Measurements from ENCODE around the gene NTSR1.

- TF ChIP-seq CTCF (conservative IDR thresholded peaks at IDR 0.05; ENCODE audit: low read depth in 2 of 2) (no peak), POLR2AphosphoS5 (IDR thresholded peaks at IDR 0.05; ENCODE audit: low read depth) (no peak), REST (IDR thresholded peaks at IDR 0.05; ENCODE audit: unreplicated experiment) (no peak), EZH2phosphoT487 (IDR thresholded peaks at IDR 0.05; ENCODE audit: unreplicated experiment) (no peak), NANOG (IDR thresholded peaks at IDR 0.05; ENCODE audit: borderline replicate concordance) (no peak), EZH2 (IDR thresholded peaks at IDR 0.05; ENCODE audit: low read depth, unreplicated experiment) (no peak), CREB1 (CRISPR knock-in tag; IDR thresholded peaks at IDR 0.05; ENCODE audit: low read depth) (no peak)
Measured at GRCh38 chr20:62742979-62743776, 34.5 kb downstream of the NTSR1 start.

Measured in GM23338 (cell line).